ENCODE results near the gene PALLD.

GRCh38 chr4:168720396-168720900 lies 223.6 kb downstream of the PALLD start:
- TF ChIP-seq CTCF (IDR thresholded peaks at IDR 0.05) (no peak), POLR2AphosphoS5 (IDR thresholded peaks at IDR 0.05) (no peak), POLR2A (IDR thresholded peaks at IDR 0.05) (no peak), EP300 (IDR thresholded peaks at IDR 0.05) (no peak)

Data from suprapubic skin (tissue), 4 donors.